COLO829 (cell line): ENCODE data around the gene PAF1.
A peak's percentile ranks its signal among the peaks of the same experiment; 100 is the strongest.
"Not testable (repeated sequence)": the region's sequence is repeated elsewhere in the genome, so short reads cannot be mapped to it uniquely, and the experiment has no call there.

Experiments used
- DNase-seq: peaks from one replicate; pipeline ENCODE4 v3.0.0; 2012; ENCODE audit warnings: low spot score

PAF1 gene

DNA sequence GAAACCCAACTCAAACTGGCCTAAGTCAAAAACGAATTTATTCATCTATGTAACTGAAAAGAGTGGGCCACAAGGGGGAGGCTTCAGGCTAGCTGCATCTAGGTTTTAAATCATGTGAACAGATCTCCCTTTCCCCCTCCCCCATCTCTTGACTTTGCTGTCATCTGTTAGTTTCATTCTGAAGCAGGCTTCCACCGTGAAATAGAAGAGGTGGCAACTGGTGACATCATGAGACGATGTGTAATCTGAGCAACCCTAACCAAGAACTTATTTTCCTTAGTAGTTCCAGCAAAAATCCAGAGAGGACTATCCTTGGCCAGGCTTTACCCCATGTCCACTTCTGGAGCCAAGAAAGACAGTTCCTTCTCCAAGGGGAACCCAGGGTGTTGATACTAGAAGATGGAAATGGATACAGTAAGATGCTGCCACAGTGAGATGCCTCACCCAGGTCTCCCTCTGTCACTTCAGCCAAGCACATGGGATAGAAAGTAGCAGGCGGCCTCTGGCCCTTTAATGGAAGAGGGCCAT lies 39.3 kb downstream of the PAF1 start:
- DNase-seq = no peak

DNA sequence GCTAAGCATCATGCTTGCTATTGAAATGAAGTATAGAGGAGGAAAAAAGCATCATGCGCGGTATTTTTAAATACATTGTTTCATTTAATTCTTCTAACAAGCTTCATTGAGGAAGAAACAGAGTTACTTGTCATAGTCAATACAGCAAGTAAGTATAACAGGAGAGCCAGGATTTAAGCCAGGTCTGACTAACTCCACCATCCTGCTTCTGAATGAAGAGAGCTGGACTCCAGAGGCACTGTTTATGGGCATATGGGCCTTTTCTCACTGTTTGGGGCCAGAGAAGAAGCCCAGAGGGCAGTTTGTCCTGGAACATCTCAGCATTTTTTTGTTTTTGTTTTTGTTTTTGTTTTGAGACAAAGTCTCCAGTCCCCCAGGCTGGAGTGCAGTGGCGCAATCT lies 40.8 kb downstream of the PAF1 start:
- DNase-seq = no peak

DNA sequence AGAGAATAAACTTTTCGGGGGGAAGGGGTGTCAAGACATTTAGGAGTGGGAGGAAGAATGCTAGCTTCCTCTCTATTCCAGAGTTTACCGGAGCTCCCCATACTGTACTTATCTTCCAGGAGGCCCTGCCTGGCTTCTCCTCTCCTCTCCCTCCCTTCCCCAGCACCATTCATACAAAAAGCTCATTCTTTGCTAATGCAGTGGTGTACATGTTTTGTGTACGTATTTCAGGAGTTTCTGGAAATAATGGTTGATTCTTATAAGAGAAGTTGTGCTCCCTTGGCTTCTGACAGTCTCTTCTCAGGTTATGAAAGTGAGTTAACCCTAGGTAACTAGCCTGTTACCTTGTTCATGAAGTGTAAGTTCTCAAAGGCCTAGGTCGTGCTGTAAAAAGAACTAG lies 41.6 kb downstream of the PAF1 start:
- DNase-seq = no peak

DNA sequence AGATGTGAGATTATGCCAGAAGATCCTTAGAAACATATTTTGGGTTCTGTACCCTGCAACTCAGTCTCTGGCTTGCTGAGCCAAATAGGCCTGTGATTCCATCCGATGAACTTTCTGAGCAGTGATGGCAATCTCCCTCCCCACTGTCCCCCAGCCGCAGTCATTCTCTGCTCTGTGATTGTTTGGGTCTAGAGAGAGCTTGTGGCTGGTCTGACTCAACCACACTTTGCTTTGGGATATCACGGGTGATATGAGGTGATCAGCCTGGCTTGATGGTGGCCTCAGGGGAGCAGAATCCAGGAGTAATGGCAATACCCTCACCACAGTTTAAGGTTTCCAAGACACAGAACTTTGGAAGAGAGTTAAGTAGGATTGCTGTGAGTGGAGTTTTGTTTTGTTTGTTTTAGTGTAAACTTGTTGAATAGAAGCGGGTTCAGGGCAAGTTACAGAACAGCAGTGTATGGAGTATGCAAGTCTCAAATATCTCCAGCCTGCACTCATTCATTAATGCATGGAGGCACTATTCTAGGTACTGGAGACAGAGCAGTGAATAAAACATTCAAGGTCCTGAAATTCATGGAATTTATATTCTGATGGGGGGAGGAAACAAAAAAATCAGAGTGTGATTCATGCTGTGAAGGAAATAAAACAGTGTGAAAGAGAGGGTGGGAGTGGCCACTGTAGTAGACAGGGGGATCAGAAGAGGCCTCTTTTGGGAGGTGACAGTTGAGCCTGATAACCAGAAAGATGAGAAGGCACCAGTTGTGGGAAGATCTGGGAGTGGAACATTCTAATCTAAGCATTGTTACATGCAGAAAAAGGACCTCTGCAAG lies 43.4 kb downstream of the PAF1 start:
- DNase-seq = no peak

DNA sequence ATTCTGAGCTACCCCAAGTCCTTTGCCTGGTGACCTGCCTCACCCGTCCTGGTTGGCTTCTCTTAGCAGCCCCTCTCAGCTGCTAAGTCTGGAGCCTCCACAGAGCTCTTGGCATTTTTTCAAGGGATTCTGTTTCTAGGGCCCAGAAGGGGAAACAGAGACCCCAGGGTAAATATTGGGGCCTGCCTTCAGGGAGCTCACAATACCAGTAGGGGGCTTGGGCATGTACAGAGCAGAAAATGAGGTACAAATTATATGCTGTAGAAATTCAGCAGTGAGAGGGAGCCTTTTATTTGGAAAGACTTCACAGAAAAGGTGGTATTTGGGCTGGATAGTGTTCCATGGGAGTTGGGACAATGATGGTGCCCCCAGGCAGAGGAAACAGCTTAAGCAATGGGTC lies 45.0 kb downstream of the PAF1 start:
- no peak for DNase-seq

DNA sequence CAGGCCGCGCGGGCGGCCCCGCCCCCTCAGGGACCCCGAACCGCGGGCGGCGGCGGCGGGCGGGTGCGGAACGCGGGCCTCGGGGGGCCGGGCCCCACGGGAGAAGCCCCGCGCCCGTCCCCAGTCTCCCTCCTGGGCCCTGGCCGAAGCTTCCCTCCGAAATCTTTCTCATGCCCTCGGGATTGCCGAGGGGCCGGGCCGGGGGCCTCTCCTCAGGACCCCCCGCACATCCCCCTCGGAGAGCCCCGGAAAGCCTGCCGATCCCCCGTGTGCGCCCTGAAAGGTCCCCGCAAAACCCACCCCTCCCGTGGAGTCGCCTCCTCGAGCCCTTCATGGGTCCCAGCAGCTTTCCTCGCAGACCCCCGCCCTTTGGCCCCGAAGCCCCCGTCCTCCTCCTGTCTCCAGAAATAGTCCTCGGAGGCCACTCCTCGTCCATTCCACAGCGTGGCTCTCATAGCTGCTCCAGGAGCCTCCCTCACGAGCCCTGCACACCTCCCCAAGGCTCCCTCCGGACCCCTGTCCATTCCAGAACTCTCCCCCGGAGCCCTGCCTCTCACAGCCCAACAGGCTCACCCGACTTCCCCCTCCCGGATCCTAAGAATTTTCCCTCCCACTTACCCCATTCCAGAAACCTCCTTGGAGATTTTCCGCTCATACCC lies 48.1 kb downstream of the PAF1 start:
- no peak for DNase-seq

DNA sequence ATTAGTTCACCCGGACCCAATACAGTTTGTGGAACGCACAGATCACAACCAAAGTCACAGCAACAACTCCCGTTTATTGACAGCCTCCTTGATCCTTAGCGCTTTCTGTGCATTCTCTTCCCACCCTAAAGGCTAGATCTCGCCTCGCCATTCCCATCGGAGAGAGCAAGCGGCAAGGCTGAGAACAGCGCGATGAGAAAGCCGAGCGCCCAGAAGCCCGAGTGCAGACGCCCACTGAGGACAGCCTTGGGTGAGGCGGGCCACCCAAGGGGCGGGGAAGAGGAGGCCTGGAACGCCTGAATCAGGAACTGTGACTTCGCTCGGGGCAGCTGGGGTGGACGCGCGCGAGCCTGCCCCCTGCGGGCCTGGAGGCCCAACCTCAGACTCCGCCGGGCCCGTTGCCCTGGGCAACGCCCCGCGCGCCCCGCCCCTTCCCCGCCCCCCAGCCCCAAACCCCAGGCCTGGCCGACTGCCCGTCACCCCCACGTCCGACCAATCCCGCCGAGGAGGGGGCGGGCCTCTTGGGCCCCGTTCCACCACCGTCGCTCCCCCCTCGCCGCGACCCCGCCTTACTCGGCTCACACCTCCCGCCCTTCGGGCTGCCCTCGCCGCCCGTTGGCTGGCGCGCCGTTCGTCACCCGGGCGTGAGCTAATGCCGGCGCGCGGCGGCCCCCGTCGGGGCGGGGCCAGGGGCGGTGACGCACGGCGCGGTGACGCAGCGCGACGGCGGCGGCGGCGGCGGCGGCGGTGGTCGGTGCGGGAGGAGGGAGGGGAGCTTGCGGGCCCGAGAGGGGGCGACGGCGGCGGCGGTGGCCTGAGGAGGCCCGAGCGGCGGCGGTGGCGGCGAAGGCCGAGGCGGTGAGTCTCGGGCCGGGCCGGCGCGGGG lies 48.9 kb downstream of the PAF1 start, which contains the start of gene SAMD4B:
Gene SAMD4B, plus strand, starts transcription at position 703 of the 886 bp plus-strand sequence. CDS start 14,473 bp downstream, outside the sequence.
- DNase-seq = peak; percentile 95

DNA sequence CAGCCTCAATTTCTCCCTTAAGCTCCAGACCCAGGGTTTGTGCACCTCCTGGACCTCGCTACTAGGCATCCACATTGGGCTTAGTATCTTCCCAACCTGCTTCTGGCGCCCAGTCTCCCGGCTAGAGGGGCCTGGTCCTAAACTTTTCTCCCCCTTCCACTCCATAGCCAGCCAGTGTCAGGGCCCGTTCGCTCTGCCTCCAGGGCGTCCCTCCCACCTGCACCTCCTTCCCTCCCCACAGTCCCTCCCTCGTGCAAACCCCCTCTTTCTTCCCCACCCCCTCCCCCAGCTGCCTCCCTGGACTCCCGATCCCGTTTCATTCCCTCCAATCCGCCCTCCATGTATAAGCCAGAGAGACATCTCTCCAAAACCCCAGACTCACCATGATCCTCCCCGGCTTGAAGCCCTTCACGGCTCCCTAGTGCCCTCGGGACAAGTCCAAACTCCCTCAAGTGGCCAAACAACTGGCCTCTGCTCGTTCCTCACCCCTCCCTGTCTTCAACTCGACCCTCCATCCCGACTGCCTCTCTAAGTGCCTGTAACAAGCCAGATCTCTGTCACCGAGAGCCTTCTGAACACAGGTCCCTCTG lies 49.7 kb downstream of the PAF1 start:
- DNase-seq = no peak

DNA sequence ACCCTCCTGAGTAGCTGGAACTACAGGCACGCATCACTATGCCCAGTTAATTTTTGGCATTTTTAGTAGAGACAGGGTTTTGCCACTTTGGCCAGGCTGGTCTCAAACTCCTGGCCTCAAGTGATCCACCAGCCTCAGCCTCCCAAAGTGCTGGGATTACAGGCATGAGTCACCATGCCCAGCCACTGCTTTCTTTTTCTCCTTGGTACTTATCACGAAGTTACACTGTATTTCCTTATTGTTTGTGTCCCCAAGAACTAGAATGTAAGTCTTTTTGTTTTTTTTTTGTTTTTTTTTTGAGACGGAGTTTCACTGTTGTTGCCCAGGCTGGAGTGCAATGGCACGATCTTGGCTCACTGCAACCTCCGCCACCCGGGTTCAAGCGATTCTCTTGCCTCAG lies 50.8 kb downstream of the PAF1 start:
- not testable (repeated sequence) for DNase-seq

DNA sequence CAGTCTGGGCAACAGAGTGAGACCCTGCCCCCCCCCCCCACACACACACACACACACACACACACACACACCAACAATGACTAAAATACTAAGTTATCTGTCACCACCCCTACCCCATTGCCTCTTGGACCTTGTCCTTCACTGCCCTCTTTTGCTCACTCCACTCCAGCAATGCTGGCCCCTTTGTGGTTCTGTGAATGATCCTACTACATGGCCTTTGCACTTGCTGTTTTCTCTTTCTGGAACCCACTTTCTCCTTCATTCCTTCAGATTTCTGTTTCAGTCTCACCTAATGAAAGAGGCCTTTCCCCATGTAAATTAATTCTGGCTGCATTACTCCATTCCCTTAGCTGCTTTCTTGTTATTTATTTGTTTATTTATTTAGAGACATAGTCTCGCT lies 51.2 kb downstream of the PAF1 start:
- no peak for DNase-seq

DNA sequence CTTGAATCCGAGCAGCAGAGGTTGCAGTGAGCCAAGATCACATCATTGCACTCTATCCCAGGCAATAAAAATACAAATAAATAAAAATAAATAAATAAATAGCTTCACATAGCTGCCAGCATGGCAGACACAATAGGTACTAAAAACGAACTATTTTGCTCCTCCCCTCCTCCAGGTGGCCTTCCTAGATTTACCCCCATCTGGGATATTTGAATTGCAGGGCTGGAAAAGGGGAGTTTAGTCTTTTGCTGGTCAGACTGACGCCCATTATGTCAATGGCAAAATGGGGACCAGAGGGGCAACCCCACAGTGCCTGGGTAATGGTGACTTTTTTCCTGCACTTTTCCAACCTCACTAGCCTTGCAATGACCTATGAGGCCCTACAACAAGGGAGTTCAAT lies 54.4 kb downstream of the PAF1 start:
- DNase-seq = no peak
